Calu3 (cell line): ENCODE results near the gene IL33. TPM values are rescaled to one million over a fixed set of nuclear protein-coding genes. Genes with fewer than 3 reads are reported as not detected.

Experiments
- BruUV-seq: library from RNA; stranded (reverse); fragments of 400-500 nt; replicated peaks from 2 replicates; lab custom pipeline; 2021; lab: Mats Ljungman, UMichigan
- CTCF ChIA-PET: fragments of 300-600 bp; sonication (Branson Sonifier 250); formaldehyde crosslinking; loops from one replicate; lab custom pipeline; 2022; ENCODE audit warnings: antibody characterized with exemption; lab: Charles Lee
- DNase-seq: peaks from one replicate; pipeline ENCODE4 v3.0.0; 2022
- H3K27ac Mint-ChIP-seq: one replicate; pipeline ENCODE4 v1.8.0; 2022; ENCODE audit warnings: mixed read lengths; ENCODE audit not compliant: unreplicated experiment
- H3K27me3 Mint-ChIP-seq: one replicate; pipeline ENCODE4 v1.8.0; 2022; ENCODE audit warnings: mixed read lengths; ENCODE audit not compliant: unreplicated experiment
- H3K36me3 Mint-ChIP-seq: one replicate; pipeline ENCODE4 v1.8.0; 2022; ENCODE audit warnings: mild to moderate bottlenecking, moderate library complexity, mixed read lengths; ENCODE audit not compliant: insufficient read depth, unreplicated experiment
- H3K4me1 Mint-ChIP-seq: one replicate; pipeline ENCODE4 v1.8.0; 2022; ENCODE audit warnings: mild to moderate bottlenecking, low read depth, mixed read lengths; ENCODE audit not compliant: unreplicated experiment
- H3K4me3 Mint-ChIP-seq: one replicate; pipeline ENCODE4 v1.8.0; 2022; ENCODE audit warnings: mild to moderate bottlenecking, low read depth, moderate library complexity, mixed read lengths; ENCODE audit not compliant: unreplicated experiment
- H3K9me3 Mint-ChIP-seq: one replicate; pipeline ENCODE4 v1.8.0; 2022; ENCODE audit warnings: low read depth, mixed read lengths; ENCODE audit not compliant: unreplicated experiment
- CTCF ChIP-seq: fragments of 200-600 bp; IDR thresholded peaks from one replicate; pipeline ENCODE4 v1.8.0; 2022; ENCODE audit warnings: antibody characterized with exemption; ENCODE audit not compliant: unreplicated experiment
- intact Hi-C: fragments of 100-400 bp; cut with micrococcal nuclease; formaldehyde crosslinking; loops from one replicate; pipeline ENCODE4 v1.10.0; 2022; ENCODE audit not compliant: unreplicated experiment
- total RNA-seq: library from RNA; stranded (reverse); gene quantifications from 2 replicates; pipeline ENCODE4 v1.2.3, GENCODE V29; 2022

IL33 gene
- total RNA-seq, 1 experiment from 2014 or later: 0.64 TPM

GRCh38 chr9:6183627-6184026, 32.0 kb upstream of the IL33 start:
- Mint-ChIP-seq H3K9me3 (no peaks in the 10 kb centered on the region), H3K27ac (no peak overlapping the region), H3K27me3 (no peaks in the 10 kb centered on the region), H3K4me3 (no peak overlapping the region), H3K36me3 (no peaks in the 10 kb centered on the region), H3K4me1 (peaks cover 12% of the 10 kb centered on the region)
- DNase-seq: no peak
- TF ChIP-seq CTCF: no peak
- CTCF ChIA-PET: no interaction called here
- no TSS peak for BruUV-seq
- intact Hi-C loops: no loop called here

GRCh38 chr9:6184749-6185645, 30.6 kb upstream of the IL33 start:
- intact Hi-C loops: no loop called here
- TF ChIP-seq CTCF: no peak
- no peaks in the 10 kb centered on the region for H3K27me3 Mint-ChIP-seq
- DNase-seq: no peak
- H3K9me3 Mint-ChIP-seq: no peaks in the 10 kb centered on the region
- no peak overlapping the region for H3K4me3 Mint-ChIP-seq
- BruUV-seq: no TSS peak
- H3K4me1 Mint-ChIP-seq: peaks cover 12% of the 10 kb centered on the region
- H3K36me3 Mint-ChIP-seq: no peaks in the 10 kb centered on the region
- no peak overlapping the region for H3K27ac Mint-ChIP-seq
- CTCF ChIA-PET: interaction anchor here (0.5 kb wide), 1 partner anchor 367 kb away, joined by 3 read pairs; no protein-coding TSS in a partner anchor

GRCh38 chr9:6186691-6187090, 28.9 kb upstream of the IL33 start:
- CTCF ChIA-PET: interaction anchor here (0.6 kb wide), 1 partner anchor 27 kb away, joined by 3 read pairs; no protein-coding TSS in a partner anchor
- no peak for TF ChIP-seq CTCF
- no peak overlapping the region for H3K4me3 Mint-ChIP-seq
- no TSS peak for BruUV-seq
- H3K9me3 Mint-ChIP-seq: no peaks in the 10 kb centered on the region
- no peak for DNase-seq
- no peaks in the 10 kb centered on the region for H3K36me3 Mint-ChIP-seq
- H3K27me3 Mint-ChIP-seq: no peaks in the 10 kb centered on the region
- intact Hi-C loops: no loop called here
- no peak overlapping the region for H3K27ac Mint-ChIP-seq
- peaks cover 12% of the 10 kb centered on the region for H3K4me1 Mint-ChIP-seq

- Mint-ChIP-seq H3K27me3 (no peaks in the 10 kb centered on the region), H3K27ac (no peak overlapping the region), H3K9me3 (no peaks in the 10 kb centered on the region), H3K4me3 (no peak overlapping the region), H3K36me3 (no peaks in the 10 kb centered on the region), H3K4me1 (peaks cover 12% of the 10 kb centered on the region)
- TF ChIP-seq CTCF: no peak
- intact Hi-C loops: no loop called here
- CTCF ChIA-PET: no interaction called here
- BruUV-seq: no TSS peak
- DNase-seq: no peak
Measured at GRCh38 chr9:6187272-6187671, 28.3 kb upstream of the IL33 start.
